ENCODE measurements around the gene KRTAP10-4. TPM values are rescaled to one million over a fixed set of nuclear protein-coding genes. Genes with fewer than 3 reads are reported as not detected.

The KRTAP10-4 gene
- total RNA-seq, 1 experiment from 2014 or later = not detected

DNA sequence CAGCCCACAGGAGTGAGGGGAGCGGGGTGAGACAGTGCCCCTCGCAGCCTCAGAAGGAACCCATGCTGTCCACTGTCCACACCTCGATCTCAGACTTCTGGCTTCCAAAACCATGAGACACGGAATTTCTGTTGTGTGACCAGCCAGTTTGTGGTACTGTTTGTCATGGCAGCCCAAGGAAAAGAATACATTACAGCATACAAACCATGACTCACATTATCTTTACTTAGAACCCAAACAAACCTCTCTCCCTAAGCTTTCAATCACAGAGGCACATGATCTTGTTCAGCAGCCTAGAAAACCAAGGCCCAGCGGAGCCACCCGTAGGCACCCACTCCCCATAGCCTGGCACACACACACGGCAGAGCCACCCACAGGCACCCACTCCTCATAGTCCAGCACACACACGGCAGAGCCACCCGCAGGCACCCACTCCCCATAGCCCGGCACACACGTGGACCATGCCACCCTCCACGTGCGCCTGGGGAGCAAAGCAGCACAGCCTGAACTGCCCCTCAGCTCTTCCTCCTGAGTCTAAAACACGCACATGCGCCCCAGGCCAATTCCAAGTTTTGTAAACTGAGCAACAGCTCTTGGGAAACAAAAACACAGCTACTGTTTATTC lies 458 bp upstream of the KRTAP10-4 start:
- no peak overlapping the region for H3K4me3 Mint-ChIP-seq (ENCODE audit: unreplicated experiment)
- ChIA-PET POLR2A (no interaction called here), CTCF (interaction anchor here (0.6 kb wide), 1 partner anchor 28 kb away, joined by 4 read pairs; no protein-coding TSS in a partner anchor)
- H3K9me3 Mint-ChIP-seq (ENCODE audit: unreplicated experiment) = peaks cover 25% of the 10 kb centered on the region
- H3K36me3 Mint-ChIP-seq (ENCODE audit: insufficient read depth, unreplicated experiment) = no peaks in the 10 kb centered on the region
- intact Hi-C loops (cut with micrococcal nuclease) = no loop called here
- no peak for DNase-seq (ENCODE audit: unreplicated experiment)
- H3K27ac Mint-ChIP-seq (ENCODE audit: low read depth, unreplicated experiment) = no peak overlapping the region
- peaks cover 45% of the 10 kb centered on the region for H3K27me3 Mint-ChIP-seq (ENCODE audit: insufficient read depth, unreplicated experiment)
- peaks cover 7% of the 10 kb centered on the region for H3K4me1 Mint-ChIP-seq (ENCODE audit: insufficient read depth, unreplicated experiment)
- TF ChIP-seq, protein P1, sequence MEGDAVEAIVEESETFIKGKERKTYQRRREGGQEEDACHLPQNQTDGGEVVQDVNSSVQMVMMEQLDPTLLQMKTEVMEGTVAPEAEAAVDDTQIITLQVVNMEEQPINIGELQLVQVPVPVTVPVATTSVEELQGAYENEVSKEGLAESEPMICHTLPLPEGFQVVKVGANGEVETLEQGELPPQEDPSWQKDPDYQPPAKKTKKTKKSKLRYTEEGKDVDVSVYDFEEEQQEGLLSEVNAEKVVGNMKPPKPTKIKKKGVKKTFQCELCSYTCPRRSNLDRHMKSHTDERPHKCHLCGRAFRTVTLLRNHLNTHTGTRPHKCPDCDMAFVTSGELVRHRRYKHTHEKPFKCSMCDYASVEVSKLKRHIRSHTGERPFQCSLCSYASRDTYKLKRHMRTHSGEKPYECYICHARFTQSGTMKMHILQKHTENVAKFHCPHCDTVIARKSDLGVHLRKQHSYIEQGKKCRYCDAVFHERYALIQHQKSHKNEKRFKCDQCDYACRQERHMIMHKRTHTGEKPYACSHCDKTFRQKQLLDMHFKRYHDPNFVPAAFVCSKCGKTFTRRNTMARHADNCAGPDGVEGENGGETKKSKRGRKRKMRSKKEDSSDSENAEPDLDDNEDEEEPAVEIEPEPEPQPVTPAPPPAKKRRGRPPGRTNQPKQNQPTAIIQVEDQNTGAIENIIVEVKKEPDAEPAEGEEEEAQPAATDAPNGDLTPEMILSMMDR (IDR thresholded peaks at IDR 0.05; ENCODE audit: unreplicated experiment) = no peak
- no TSS peak for BruUV-seq (replicated peaks)

DNA sequence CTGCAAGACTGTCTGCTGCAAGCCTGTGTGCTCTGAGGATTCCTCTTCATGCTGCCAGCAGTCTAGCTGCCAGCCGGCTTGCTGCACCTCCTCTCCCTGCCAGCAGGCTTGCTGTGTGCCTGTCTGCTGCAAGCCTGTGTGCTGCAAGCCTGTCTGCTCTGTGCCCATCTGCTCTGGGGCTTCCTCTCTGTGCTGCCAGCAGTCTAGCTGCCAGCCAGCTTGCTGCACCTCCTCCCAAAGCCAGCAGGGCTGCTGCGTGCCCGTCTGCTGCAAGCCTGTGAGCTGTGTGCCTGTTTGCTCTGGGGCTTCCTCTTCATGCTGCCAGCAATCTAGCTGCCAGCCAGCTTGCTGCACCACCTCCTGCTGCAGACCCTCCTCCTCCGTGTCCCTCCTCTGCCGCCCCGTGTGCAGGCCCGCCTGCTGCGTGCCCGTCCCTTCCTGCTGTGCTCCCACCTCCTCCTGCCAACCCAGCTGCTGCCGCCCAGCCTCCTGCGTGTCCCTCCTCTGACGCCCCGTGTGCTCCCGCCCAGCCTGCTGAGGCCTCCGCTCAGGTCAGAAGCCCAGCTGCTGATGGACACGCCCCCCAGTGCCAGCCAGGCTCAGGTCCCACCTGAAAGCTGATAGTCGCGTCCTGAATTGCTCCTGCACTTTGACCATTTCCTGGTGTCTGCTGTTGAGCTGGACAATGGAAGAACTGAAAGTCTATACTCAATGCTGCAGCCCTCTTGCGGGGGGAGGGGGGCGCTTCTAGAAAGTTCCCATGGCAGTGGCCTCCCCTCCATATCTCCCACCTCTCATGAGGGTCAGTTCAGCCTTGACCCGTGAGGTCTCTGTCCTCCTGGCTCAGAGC lies 1.2 kb downstream of the KRTAP10-4 start:
- Mint-ChIP-seq H3K4me3 (ENCODE audit: unreplicated experiment) (no peak overlapping the region), H3K4me1 (ENCODE audit: insufficient read depth, unreplicated experiment) (peaks cover 7% of the 10 kb centered on the region), H3K36me3 (ENCODE audit: insufficient read depth, unreplicated experiment) (no peaks in the 10 kb centered on the region), H3K27me3 (ENCODE audit: insufficient read depth, unreplicated experiment) (peaks cover 48% of the 10 kb centered on the region), H3K9me3 (ENCODE audit: unreplicated experiment) (peaks cover 25% of the 10 kb centered on the region), H3K27ac (ENCODE audit: low read depth, unreplicated experiment) (peak overlapping the region; percentile 79)
- ChIA-PET POLR2A (no interaction called here), CTCF (interaction anchor here (0.6 to 1.1 kb wide), 4 partner anchors 57 to 852 kb away, joined by 3 to 4 read pairs (median 4); no protein-coding TSS in a partner anchor)
- intact Hi-C loops (cut with micrococcal nuclease) = no loop called here
- TF ChIP-seq, protein P1 (IDR thresholded peaks at IDR 0.05; ENCODE audit: unreplicated experiment) = peak; percentile 17
- peak; percentile 16 for DNase-seq (ENCODE audit: unreplicated experiment)
- no TSS peak for BruUV-seq (replicated peaks)

DNA sequence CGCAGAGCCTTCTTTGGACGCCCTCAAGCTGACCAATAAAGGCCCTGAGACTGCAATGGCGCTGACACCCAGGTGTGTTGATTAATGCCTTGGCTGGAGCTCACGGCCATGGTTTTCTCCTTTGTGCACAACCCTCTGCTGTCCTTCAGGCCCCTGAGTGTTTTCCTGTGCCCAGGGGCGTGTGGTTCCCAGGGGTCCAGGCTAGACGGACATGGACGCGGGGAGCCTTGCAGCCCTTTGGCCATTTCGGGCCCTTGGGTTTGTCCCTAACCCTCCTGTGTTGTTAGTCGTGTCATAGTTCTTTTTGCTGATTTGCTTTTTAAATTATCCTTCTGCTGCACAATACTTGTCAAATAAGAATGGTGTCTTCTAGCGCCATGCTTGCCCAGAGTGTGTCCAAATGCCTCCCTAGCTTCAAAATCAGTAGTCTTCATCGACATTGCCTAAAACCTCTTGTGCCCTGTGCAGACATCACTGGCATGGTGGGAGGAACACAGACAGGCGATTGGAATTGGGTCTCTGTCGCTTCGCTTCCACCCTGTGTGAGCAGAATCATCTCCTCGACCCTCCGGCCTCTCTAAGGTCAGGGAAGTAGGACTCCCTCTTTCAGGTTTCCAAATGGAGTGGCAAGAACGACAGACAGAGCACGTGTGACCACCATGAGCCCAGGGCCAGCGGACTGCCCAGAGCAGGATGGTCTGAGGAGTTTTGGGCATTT lies 1.9 kb downstream of the KRTAP10-4 start:
- peaks cover 20% of the 10 kb centered on the region for H3K9me3 Mint-ChIP-seq (ENCODE audit: unreplicated experiment)

More for the DNA sequence above, 1.9 kb downstream of the KRTAP10-4 start:
- no peak for DNase-seq (ENCODE audit: unreplicated experiment)
- POLR2A ChIA-PET = no interaction called here
- peaks cover 49% of the 10 kb centered on the region for H3K27me3 Mint-ChIP-seq (ENCODE audit: insufficient read depth, unreplicated experiment)
- H3K4me1 Mint-ChIP-seq (ENCODE audit: insufficient read depth, unreplicated experiment) = peaks cover 7% of the 10 kb centered on the region
- BruUV-seq (replicated peaks) = no TSS peak
- intact Hi-C loops (cut with micrococcal nuclease) = no loop called here
- no peak overlapping the region for H3K4me3 Mint-ChIP-seq (ENCODE audit: unreplicated experiment)
- H3K27ac Mint-ChIP-seq (ENCODE audit: low read depth, unreplicated experiment) = peak overlapping the region; percentile 79
- TF ChIP-seq, protein P1 (IDR thresholded peaks at IDR 0.05; ENCODE audit: unreplicated experiment) = no peak
- H3K36me3 Mint-ChIP-seq (ENCODE audit: insufficient read depth, unreplicated experiment) = no peaks in the 10 kb centered on the region
- CTCF ChIA-PET = interaction anchor here (0.6 to 1.1 kb wide), 2 partner anchors 65 to 851 kb away, joined by 4 read pairs; no protein-coding TSS in a partner anchor

Measured in MCF 10A (cell line).